Measurements from ENCODE around the gene LPP. TPM values are rescaled to one million over a fixed set of nuclear protein-coding genes. Genes with fewer than 3 reads are reported as not detected.

Gene LPP
- total RNA-seq, 2 donors from 2014 or later, result 52.7 to 56.7 TPM

DNA sequence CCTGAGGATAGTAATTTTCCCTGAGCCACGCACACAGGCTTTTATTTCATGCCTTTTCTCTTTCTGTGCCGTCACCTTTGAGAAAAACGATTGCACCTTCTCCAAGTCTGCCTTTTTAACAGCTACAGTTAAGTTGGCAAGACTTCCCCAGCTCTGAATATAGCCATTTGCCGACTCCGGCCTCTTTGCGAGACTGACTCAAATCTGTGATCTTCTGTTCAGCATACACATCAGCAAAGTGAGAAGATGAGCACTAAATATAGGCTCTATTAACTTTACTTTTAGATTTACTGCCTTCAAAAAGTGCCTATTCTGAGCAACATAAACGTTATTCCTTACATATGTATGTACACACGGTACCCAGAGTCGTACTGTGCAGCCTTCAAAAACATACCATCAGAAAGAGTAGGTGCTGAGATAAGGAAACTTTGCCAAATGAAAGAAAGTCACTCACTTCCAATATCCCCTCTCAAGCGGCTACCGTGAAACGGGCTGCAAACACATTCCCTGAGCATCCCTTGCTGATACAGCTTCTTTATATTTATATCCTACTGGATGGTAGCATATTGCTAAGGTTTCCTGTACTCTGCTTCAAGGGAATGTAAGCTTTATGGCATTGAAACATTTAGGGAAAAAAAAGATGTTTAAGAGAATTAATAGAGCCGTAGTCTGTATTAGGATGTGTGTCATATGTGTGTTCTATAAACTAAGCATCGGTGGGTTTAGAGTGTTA is 734.5 kb downstream of the LPP start:
- Mint-ChIP-seq H3K4me1 (ENCODE audit: low read depth in 2 of 2) (peaks cover 0 to 2% of the 10 kb centered on the region in 2 donors), H3K4me3 (no peak overlapping the region), H3K27me3 (no peaks in the 10 kb centered on the region), H3K9me3 (no peaks in the 10 kb centered on the region), H3K27ac (no peak overlapping the region), H3K36me3 (no peaks in the 10 kb centered on the region)
- ATAC-seq (no peak), DNase-seq (ENCODE audit: low spot score) (no peak)

DNA sequence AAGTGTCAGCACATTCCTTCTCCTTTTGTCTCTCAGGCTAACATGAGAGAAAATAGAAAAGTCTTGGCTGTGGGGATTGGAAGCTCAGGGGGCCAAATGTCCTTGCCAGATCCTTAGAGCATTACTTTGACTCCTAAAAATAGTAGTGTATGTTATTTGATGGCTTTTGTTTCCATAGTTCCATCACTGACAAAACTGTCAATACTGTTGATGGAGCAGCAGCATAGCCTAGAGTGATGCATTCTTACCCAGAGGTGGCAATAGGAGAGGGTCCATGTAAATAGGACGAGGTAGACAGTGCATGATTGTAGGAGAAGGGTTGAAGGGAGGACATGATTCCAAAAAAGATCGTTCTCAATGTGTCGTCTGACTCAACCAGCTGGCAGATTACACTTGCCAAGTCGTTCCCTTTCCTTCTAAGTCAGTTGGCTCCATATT is 735.1 kb downstream of the LPP start:
- ATAC-seq (no peak), DNase-seq (ENCODE audit: low spot score) (no peak)
- Mint-ChIP-seq H3K9me3 (no peaks in the 10 kb centered on the region), H3K27ac (no peak overlapping the region), H3K27me3 (no peaks in the 10 kb centered on the region), H3K36me3 (no peaks in the 10 kb centered on the region), H3K4me1 (ENCODE audit: low read depth in 2 of 2) (peaks cover 0 to 2% of the 10 kb centered on the region in 2 donors), H3K4me3 (no peak overlapping the region)

DNA sequence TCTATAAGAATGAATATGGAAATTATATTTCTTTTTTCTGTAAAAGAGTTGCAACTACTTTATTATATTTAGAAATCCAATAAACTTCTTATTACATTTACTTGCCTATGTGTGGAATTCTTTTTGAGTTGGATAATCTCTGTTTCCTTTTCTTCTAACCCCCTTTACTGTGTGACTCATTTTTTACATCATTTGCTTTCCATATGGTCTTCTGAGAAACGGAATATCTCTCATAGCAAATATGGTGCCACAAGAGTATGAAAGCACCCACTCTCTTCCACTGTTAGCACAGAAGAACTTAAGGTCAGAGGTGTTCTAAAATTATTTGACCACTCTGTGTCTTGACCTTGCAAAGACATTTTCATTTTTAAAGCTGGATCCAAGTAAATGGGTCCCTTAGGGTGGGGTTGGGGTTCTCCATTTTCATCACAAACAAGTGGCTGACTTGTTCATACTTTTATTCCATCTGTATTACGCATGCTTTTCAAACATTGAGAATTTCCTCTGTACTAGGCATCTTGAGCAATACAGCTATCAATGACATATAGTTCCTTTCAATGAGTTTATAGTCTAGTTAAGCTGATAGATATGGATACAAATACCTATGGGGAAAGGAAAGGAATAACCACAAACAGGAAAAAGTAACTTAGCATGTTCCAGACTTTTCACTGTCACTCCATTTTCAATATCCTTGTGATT is 736.8 kb downstream of the LPP start:
- Mint-ChIP-seq H3K9me3 (no peaks in the 10 kb centered on the region), H3K4me1 (ENCODE audit: low read depth in 2 of 2) (peaks cover 0 to 2% of the 10 kb centered on the region in 2 donors), H3K27ac (no peak overlapping the region), H3K4me3 (no peak overlapping the region), H3K27me3 (no peaks in the 10 kb centered on the region), H3K36me3 (no peaks in the 10 kb centered on the region)
- ATAC-seq, result no peak
- no peak for DNase-seq (ENCODE audit: low spot score)

DNA sequence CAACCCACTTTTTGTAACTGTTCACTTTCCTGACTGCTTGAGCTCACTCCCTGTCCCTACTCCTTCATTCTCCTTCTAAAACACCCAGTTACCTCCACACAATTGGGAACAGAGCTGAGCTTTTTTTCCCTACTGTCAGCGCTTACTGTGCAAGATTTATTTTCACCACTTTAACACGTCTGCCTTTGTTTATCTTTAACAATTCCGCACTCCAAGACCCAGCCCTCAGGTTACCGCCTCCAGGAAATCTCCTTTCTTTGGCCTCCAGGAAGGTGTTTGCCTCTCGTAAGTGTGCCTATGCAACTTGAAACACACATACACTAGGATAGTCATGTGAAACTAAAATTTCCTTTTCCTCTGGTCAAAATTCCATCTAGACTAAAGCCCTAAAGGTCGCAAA is 745.9 kb downstream of the LPP start:
- peaks cover 4% of the 10 kb centered on the region for H3K36me3 Mint-ChIP-seq

DNA sequence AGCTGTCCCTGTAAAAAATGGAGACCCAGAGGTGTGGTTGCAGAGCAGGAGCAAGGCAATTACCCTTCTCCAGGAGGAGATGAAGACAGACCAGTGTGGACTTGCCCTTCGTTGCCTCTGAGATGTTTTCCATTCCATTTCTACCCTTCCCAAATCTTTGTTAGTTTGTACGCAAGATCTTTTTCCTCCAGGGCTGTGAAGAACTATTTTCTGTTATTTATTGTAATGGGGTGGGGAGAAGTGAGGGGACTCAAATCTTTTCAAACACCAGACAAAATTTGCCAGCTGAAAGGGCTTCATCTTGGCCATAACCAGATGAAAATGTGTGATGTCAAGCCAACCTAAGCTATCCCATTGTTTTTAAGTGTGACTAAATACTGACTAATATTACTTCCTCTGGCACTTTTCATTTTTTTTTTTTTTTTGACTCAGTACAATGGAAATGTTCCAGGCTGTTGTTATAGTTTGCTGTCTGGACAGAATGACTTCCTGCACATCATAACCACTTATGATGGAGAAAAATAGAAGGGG is 746.5 kb downstream of the LPP start:
- Mint-ChIP-seq H3K36me3 (peaks cover 4% of the 10 kb centered on the region), H3K27ac (peak overlapping the region in 1 of 2 donors; percentile 12), H3K4me1 (ENCODE audit: low read depth in 2 of 2) (peaks cover 6 to 14% of the 10 kb centered on the region in 2 donors), H3K27me3 (no peaks in the 10 kb centered on the region), H3K9me3 (peaks cover 4% of the 10 kb centered on the region), H3K4me3 (no peak overlapping the region)
- ATAC-seq (no peak), DNase-seq (ENCODE audit: low spot score) (no peak)

More for the DNA sequence above, 745.9 kb downstream of the LPP start:
- DNase-seq (ENCODE audit: low spot score) (no peak), ATAC-seq (no peak)
- H3K9me3 Mint-ChIP-seq, result peaks cover 4% of the 10 kb centered on the region
- H3K4me1 Mint-ChIP-seq (ENCODE audit: low read depth in 2 of 2), result peaks cover 6 to 10% of the 10 kb centered on the region in 2 donors
- H3K27ac Mint-ChIP-seq, result peak overlapping the region in 1 of 2 donors; percentile 12
- no peak overlapping the region for H3K4me3 Mint-ChIP-seq
- no peaks in the 10 kb centered on the region for H3K27me3 Mint-ChIP-seq

DNA sequence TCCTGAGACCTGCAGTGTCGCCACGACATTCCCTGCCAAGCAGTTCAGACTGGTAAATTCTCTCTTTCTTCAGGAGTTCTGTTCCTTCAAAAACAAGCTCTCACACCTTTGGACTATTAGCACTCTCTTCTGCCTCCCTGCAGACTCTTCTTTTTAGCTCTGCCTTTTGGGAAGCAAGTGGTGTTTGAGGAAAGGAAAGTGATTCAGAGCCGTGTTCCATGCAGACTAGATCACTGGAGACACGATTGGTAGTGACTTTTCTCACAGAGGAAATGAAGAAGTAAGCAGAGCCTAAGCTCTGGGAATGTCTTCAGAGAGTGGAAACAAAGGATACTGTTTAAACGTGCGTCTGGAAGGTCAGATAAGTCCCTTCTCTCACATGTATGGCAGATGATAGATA is 747.2 kb downstream of the LPP start:
- DNase-seq (ENCODE audit: low spot score) (no peak), ATAC-seq (no peak)
- Mint-ChIP-seq H3K27me3 (no peaks in the 10 kb centered on the region), H3K4me3 (no peak overlapping the region), H3K36me3 (peaks cover 4% of the 10 kb centered on the region), H3K27ac (peak overlapping the region in 1 of 2 donors; percentile 12), H3K4me1 (ENCODE audit: low read depth in 2 of 2) (peaks cover 6 to 16% of the 10 kb centered on the region in 2 donors), H3K9me3 (peaks cover 4% of the 10 kb centered on the region)

DNA sequence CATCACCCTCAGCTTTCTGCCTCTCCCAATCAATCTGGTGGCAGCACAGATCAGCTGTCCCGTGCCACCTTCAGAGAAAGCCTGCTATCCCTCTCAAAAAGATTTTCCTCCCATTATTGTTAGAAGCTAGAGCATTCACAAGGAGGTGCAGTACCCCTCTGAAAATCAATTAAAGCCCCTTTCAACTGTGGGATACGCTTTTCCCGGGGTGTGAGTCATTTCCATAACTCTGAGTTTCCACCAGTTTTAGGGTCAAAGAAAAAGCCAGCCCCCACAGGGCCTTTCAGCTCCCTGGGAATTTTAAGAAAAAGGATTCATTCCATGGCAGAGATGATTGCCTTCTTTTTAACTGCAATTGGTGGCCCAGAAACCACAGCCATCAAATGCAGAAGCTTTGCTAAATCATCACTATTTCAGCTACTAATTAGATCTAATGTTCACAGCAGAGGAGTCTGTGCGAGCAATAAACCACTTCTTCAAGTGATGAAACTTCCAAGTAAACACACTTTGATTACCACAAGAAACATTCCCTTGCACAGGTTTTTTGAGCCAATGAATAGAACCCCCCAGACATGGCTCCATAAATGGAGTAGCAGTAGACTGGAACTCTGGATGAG is 747.8 kb downstream of the LPP start:
- no peak for DNase-seq (ENCODE audit: low spot score)
- ATAC-seq, result no peak
- H3K4me1 Mint-ChIP-seq (ENCODE audit: low read depth in 2 of 2), result peaks cover 6 to 16% of the 10 kb centered on the region in 2 donors
- peaks cover 4% of the 10 kb centered on the region for H3K36me3 Mint-ChIP-seq
- peaks cover 4% of the 10 kb centered on the region for H3K9me3 Mint-ChIP-seq
- no peak overlapping the region for H3K27ac Mint-ChIP-seq
- H3K4me3 Mint-ChIP-seq, result no peak overlapping the region
- H3K27me3 Mint-ChIP-seq, result no peaks in the 10 kb centered on the region

DNA sequence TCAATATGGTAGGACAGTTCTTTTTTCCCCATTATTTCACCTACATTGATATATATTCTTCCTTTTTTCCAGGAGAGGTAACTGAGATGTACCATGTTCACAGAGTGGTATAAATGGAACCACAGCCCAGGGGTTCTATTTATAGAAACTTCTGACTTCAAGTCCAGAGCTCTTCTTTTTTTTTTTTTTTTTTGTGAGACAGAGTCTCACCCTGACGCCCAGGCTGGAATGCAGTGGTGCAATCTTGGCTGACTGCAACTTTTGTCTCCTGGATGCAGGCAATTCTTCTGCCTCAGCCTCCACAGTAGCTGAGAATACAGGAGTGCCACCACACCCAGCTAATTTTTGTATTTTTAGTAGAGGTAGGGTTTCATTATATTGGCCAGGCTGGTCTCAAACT is 750.7 kb downstream of the LPP start:
- H3K27me3 Mint-ChIP-seq, result no peaks in the 10 kb centered on the region
- peaks cover 18 to 21% of the 10 kb centered on the region in 2 donors for H3K4me1 Mint-ChIP-seq (ENCODE audit: low read depth in 2 of 2)
- no peak overlapping the region for H3K4me3 Mint-ChIP-seq
- H3K36me3 Mint-ChIP-seq, result peaks cover 8% of the 10 kb centered on the region
- ATAC-seq (no peak), DNase-seq (ENCODE audit: low spot score) (no peak)
- peaks cover 4% of the 10 kb centered on the region for H3K9me3 Mint-ChIP-seq
- no peak overlapping the region for H3K27ac Mint-ChIP-seq

DNA sequence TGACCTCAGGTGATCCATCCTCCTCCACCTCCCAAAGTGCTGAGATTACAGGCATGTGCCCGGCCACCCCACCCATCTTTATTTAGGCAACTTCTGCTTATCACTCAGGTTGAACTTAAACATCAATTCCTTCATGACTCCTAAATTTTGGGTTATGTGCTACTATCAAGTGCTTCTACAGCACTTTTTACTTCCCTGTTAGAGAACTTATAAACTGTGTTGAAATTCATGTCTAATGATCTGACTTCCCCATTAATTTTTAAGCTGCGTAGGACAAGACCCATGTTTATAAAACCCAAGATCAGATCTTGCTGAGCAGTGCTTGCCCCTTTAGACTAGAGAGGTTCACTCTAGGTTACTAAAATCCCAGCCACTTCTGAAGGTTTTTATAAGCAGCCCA is 751.6 kb downstream of the LPP start:
- Mint-ChIP-seq H3K27ac (peak overlapping the region in 1 of 2 donors; percentile 64), H3K9me3 (peaks cover 8% of the 10 kb centered on the region), H3K36me3 (peaks cover 8% of the 10 kb centered on the region), H3K27me3 (no peaks in the 10 kb centered on the region), H3K4me1 (ENCODE audit: low read depth in 2 of 2) (peaks cover 15 to 21% of the 10 kb centered on the region in 2 donors), H3K4me3 (no peak overlapping the region)
- ATAC-seq (no peak), DNase-seq (ENCODE audit: low spot score) (no peak)

DNA sequence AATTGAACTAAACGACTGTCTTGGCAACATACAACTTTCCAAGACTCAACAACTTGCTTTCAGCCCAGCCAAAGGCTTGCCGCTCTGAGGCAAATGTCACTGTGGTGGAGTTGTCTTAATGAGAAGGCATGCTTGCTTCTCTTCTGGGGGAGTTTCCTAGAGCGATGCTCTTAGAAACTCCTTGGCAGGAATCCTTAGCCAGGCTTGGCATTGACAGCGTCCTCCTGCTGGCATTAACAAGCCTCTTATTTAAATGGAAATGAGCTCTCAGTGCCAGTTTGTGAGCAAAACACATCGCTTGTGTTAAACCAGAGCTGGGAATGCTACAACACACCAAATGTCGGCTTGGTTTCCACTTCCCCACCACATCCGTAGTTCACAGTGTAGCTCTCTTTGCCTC is 752.3 kb downstream of the LPP start:
- ATAC-seq (no peak), DNase-seq (ENCODE audit: low spot score) (no peak)
- peaks cover 12 to 20% of the 10 kb centered on the region in 2 donors for H3K4me1 Mint-ChIP-seq (ENCODE audit: low read depth in 2 of 2)
- H3K27me3 Mint-ChIP-seq, result no peaks in the 10 kb centered on the region
- peak overlapping the region in 1 of 2 donors; percentile 64 for H3K27ac Mint-ChIP-seq
- peaks cover 8% of the 10 kb centered on the region for H3K9me3 Mint-ChIP-seq
- peaks cover 8% of the 10 kb centered on the region for H3K36me3 Mint-ChIP-seq
- no peak overlapping the region for H3K4me3 Mint-ChIP-seq

DNA sequence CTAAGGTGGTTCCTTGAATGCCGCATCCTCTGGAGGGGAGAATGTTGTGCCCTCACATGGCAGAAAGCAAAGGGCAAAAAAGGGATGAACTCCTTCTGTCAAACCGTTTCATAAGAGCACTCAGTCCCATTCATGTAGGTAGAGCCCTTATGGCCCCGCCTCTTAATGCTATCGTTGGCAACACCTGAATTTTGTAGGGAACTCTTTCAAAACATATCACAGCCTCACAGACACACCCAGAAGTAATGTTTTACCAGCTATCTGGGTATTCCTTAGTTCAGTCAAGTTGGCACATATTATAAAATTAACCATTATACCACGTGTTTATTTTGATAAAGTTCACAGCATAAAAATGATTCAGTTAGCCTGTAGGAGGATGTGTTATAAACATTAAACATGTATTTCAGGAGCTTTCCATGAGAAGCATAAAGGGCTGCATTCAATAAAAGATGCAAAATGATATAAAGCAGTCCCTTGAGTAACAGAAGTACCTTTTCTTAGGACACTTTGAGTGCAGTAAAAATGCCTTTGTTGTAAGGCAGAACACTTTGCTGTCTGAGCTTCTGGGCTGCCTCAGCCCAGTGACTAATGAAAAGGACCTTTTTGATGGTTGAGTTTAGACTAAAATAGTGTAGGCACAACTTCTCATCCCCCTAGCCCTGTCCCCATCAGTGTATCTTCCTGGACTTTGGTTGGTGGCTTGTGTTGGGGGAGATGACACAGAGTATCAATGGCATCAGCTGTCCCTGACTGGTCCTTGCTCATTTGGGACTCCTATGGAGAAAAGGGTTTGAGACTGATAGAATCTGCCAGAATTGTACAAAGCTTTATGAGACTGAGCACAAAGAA is 754.3 kb downstream of the LPP start:
- peak overlapping the region; percentile 35 to 50 for H3K27ac Mint-ChIP-seq
- peak overlapping the region; percentile 11 for H3K4me3 Mint-ChIP-seq
- DNase-seq (ENCODE audit: low spot score), result no peak
- H3K27me3 Mint-ChIP-seq, result no peaks in the 10 kb centered on the region
- H3K9me3 Mint-ChIP-seq, result peaks cover 8% of the 10 kb centered on the region
- H3K4me1 Mint-ChIP-seq (ENCODE audit: low read depth in 2 of 2), result peaks cover 16 to 32% of the 10 kb centered on the region in 2 donors
- ATAC-seq, result peak in 1 of 2 donors; percentile 33
- peaks cover 14% of the 10 kb centered on the region for H3K36me3 Mint-ChIP-seq

DNA sequence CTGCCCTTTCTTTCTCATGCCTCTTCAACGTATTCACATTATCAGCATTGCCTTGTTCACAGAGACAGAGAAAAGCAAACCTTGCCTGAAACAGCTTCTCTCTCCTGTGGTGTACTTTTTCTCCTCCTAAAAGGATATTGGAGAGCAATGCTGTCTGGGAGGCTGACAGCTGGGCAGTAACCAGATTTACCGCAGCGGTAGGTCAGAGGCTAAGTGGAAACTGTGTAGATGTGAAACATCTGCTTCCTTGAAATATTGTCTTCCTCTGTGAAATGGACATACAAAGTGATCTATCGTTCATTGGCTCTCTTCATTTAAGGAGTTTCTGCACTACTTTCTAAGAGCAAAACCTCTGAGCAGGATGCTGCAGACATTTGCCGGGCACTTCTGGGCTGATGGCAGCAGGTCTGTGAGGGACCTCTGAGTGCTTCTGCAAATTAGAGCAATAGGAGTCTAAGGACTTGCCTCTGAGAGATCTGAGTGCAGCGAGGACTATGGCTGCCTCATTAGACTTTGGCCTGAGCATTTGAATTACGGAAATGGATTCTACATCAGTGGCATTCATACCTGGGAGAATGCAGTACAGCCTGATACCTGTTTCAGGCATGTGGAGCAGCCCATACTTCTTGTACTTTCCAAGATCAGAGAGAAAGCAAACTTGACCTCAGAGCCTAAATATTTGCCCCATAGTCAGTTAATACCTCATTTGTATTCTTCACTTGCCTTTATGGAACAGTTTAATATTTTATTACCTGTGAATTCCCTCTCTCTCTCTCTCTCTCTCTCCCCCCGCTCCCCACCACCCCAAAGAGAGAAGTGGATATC is 757.3 kb downstream of the LPP start:
- Mint-ChIP-seq H3K27me3 (no peaks in the 10 kb centered on the region), H3K4me3 (no peak overlapping the region), H3K36me3 (peaks cover 10% of the 10 kb centered on the region), H3K9me3 (peaks cover 3% of the 10 kb centered on the region), H3K27ac (peak overlapping the region in 1 of 2 donors; percentile 78), H3K4me1 (ENCODE audit: low read depth in 2 of 2) (peaks cover 38 to 44% of the 10 kb centered on the region in 2 donors)
- ATAC-seq (no peak), DNase-seq (ENCODE audit: low spot score) (no peak)
